ENCODE measurements around the gene CFTR. TPM values are rescaled to one million over a fixed set of nuclear protein-coding genes. Genes with fewer than 3 reads are reported as not detected.

Gene CFTR
- total and polyA plus RNA-seq, 9 donors: 0.12 to 2.4 (median 0.71) TPM; not detected in 3

DNA sequence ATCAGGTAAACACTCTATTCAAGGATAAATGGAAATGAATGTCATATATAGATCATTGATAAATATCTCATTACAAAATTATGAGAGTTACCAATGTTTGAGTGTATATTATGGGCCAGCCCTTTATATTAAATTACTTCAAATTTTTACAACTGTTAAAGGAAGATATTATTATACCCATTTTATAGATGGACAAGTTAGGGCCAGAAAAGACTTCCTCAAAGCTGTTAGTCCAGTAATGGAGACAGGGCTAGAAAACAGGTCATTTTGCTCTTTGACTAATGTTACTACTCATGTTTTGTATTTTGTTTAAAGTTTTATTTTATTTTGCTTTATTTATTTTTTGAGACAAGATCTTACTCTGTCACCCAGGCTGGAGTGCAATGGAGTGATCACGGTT lies 101.6 kb downstream of the CFTR start:
- Histone ChIP-seq H3K4me3 (no peak overlapping the region), H3K4me1 (ENCODE audit: insufficient read depth) (no peaks in the 10 kb centered on the region), H3K27me3 (no peaks in the 10 kb centered on the region), H3K36me3 (no peaks in the 10 kb centered on the region), H3K27ac (no peak overlapping the region), H3K9me3 (no peaks in the 10 kb centered on the region)
- intact Hi-C loops (cut with DNase I): no loop called here
- TF ChIP-seq EP300 (IDR thresholded peaks at IDR 0.05) (no peak), CTCF (IDR thresholded peaks at IDR 0.05) (no peak), POLR2A (IDR thresholded peaks at IDR 0.05) (no peak)
- no peak for DNase-seq
- WGBS, 3 donors: 48 to 69% (median 50%) methylated on average over 1 of the region's 1 CpG

GRCh38 chr7:117582219-117582704 lies 102.4 kb downstream of the CFTR start:
- WGBS, 3 donors: 4 to 8% (median 7%) methylated on average over 1 of the region's 1 CpG
- TF ChIP-seq EP300 (IDR thresholded peaks at IDR 0.05): no peak
- TF ChIP-seq POLR2A (IDR thresholded peaks at IDR 0.05): no peak
- TF ChIP-seq CTCF (IDR thresholded peaks at IDR 0.05): no peak
- H3K4me3 ChIP-seq: no peak overlapping the region
- H3K27me3 ChIP-seq: no peaks in the 10 kb centered on the region
- intact Hi-C loops (cut with DNase I): no loop called here
- no peak overlapping the region for H3K27ac ChIP-seq
- H3K36me3 ChIP-seq: no peaks in the 10 kb centered on the region
- peak in 1 of 5 donors; percentile 21 for DNase-seq
- H3K9me3 ChIP-seq: no peaks in the 10 kb centered on the region
- no peaks in the 10 kb centered on the region for H3K4me1 ChIP-seq (ENCODE audit: insufficient read depth)

DNA sequence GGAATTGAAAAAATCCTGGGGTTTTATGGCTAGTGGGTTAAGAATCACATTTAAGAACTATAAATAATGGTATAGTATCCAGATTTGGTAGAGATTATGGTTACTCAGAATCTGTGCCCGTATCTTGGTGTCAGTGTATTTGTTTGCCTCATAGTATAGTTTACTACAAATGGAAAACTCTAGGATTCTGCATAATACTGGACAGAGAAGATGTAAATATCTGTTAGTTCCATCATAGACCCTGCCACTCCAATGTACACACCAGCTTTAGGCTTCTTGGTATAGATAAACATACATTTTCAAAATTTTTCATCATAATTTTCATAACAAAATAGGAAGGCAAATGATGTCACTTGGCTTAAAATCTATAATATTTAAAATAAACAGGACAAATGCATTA lies 108.1 kb downstream of the CFTR start:
- Histone ChIP-seq H3K9me3 (no peaks in the 10 kb centered on the region), H3K27ac (no peak overlapping the region), H3K27me3 (no peaks in the 10 kb centered on the region), H3K4me1 (ENCODE audit: insufficient read depth) (no peaks in the 10 kb centered on the region), H3K4me3 (no peak overlapping the region), H3K36me3 (no peaks in the 10 kb centered on the region)
- intact Hi-C loops (cut with DNase I): loop anchor here in 1 of 4 donors (5.0 kb wide), 1 partner anchor 1074 kb away; no protein-coding TSS in a partner anchor
- no peak for DNase-seq
- WGBS, 3 donors: 77 to 94% (median 87%) methylated on average over 1 of the region's 1 CpG
- TF ChIP-seq POLR2A (IDR thresholded peaks at IDR 0.05) (no peak), CTCF (IDR thresholded peaks at IDR 0.05) (no peak), EP300 (IDR thresholded peaks at IDR 0.05) (no peak)

- no peak for TF ChIP-seq CTCF (IDR thresholded peaks at IDR 0.05)
- TF ChIP-seq POLR2A (IDR thresholded peaks at IDR 0.05): no peak
- no peak for TF ChIP-seq EP300 (IDR thresholded peaks at IDR 0.05)
- no peak for DNase-seq
- no peak overlapping the region for H3K27ac ChIP-seq
- no peaks in the 10 kb centered on the region for H3K27me3 ChIP-seq
- H3K36me3 ChIP-seq: no peaks in the 10 kb centered on the region
- no peaks in the 10 kb centered on the region for H3K4me1 ChIP-seq (ENCODE audit: insufficient read depth)
- intact Hi-C loops (cut with DNase I): loop anchor here in 1 of 4 donors (5.0 kb wide), 1 partner anchor 1074 kb away; no protein-coding TSS in a partner anchor
- WGBS, 3 donors: 3 to 22% (median 3%) methylated on average over 1 of the region's 1 CpG
- H3K4me3 ChIP-seq: no peak overlapping the region
- no peaks in the 10 kb centered on the region for H3K9me3 ChIP-seq
Observed at GRCh38 chr7:117588352-117588794, 108.5 kb downstream of the CFTR start.

Data from ovary (tissue), 9 donors.